HepG2 (cell line): Measurements from ENCODE around the gene GZMA. TPM values are rescaled to one million over a fixed set of nuclear protein-coding genes. Genes with fewer than 3 reads are reported as not detected.

Experiments used
- ATAC-seq: fragments of 200-7000 bp; cut with Tn5 transposase; 3 replicates; pipeline ENCODE4 v1.9.1; 2020; ENCODE audit warnings: mild to moderate bottlenecking, moderate library complexity
- BruUV-seq: library from RNA; stranded (reverse); fragments of 400-500 nt; replicated peaks from 2 replicates; lab custom pipeline; 2021; lab: Mats Ljungman, UMichigan
- CTCF ChIA-PET: fragments of 300-600 bp; formaldehyde crosslinking; extraction: SDS; loops from one replicate; lab custom pipeline; 2021; ENCODE audit warnings: low total read pairs, inconsistent platforms, low intra/inter-chr PET ratio; lab: Yijun Ruan, JAX
- POLR2A ChIA-PET: fragments of 350-600 bp; sonication (Branson Sonifier 250); formaldehyde crosslinking; loops from one replicate; lab custom pipeline; 2020; ENCODE audit warnings: antibody characterized with exemption, inconsistent platforms; lab: Yijun Ruan, JAX
- DNase-seq: peaks from one replicate; pipeline ENCODE4 v3.0.0-alpha.2; 2015; ENCODE audit warnings: low spot score
- FAIRE-seq: peaks from 3 replicates; lab custom pipeline; 2011; peaks lifted over from hg19 to GRCh38; lab: Jason Lieb, UNC
- H2AFZ ChIP-seq: one replicate; pipeline ENCODE4 v1.6.1; 2011; ENCODE audit warnings: low read length, inconsistent platforms
- H3K27ac ChIP-seq: fragments of 300-600 bp; 3 replicates; pipeline ENCODE4 v1.8.0; 2011; ENCODE audit warnings: mixed run types, mild to moderate bottlenecking, mixed read lengths, low read length, inconsistent platforms; ENCODE audit not compliant: insufficient read depth; ENCODE audit errors: extremely low read length
- H3K27me3 ChIP-seq, 2 experiments: fragments of 200-600 bp in 1 of 2; 2 replicates in 1 of 2; 3 replicates in 1 of 2; pipeline versions ENCODE4 v1.6.0 to v1.8.0; 2011; ENCODE audit warnings: low read length in 2 of 2, mild to moderate bottlenecking in 2 of 2, moderate library complexity in 2 of 2, inconsistent platforms in 1 of 2; ENCODE audit not compliant: insufficient read depth in 2 of 2, control insufficient read depth in 1 of 2
- H3K36me3 ChIP-seq, 2 experiments: fragments of 200-600 bp in 1 of 2; replicated peaks in 1 of 2; 2 replicates in 1 of 2; 3 replicates in 1 of 2; pipeline versions ENCODE4 v1.5.1 to v1.8.0; 2011; ENCODE audit warnings: low read length in 2 of 2, inconsistent platforms in 1 of 2; ENCODE audit not compliant: insufficient read depth in 2 of 2, control insufficient read depth in 1 of 2
- H3K4me1 ChIP-seq: 2 replicates; pipeline ENCODE4 v1.5.1; 2012; ENCODE audit warnings: low read length, inconsistent platforms; ENCODE audit not compliant: insufficient read depth
- H3K4me2 ChIP-seq: 2 replicates; pipeline ENCODE4 v1.6.0; 2011; ENCODE audit warnings: low read depth, low read length, inconsistent platforms
- H3K4me3 ChIP-seq, 3 experiments: fragments of 200-600 bp in 1 of 3; sonication (generic), shearing (Covaris generic) in 1 of 3; replicated peaks in 1 of 3; 2 replicates each; pipeline ENCODE4 v1.5.1; 2011 to 2016; ENCODE audit warnings: low read length in 3 of 3, inconsistent platforms in 2 of 3, low read depth in 2 of 3, mild to moderate bottlenecking in 2 of 3, control low read depth in 1 of 3, mixed read lengths in 1 of 3; ENCODE audit not compliant: insufficient read depth in 1 of 3
- H3K79me2 ChIP-seq: one replicate; pipeline ENCODE4 v1.6.1; 2011; ENCODE audit warnings: low read length, inconsistent platforms; ENCODE audit not compliant: insufficient read depth
- H3K9ac ChIP-seq: 2 replicates; pipeline ENCODE4 v1.6.0; 2011; ENCODE audit warnings: mild to moderate bottlenecking, low read depth, low read length, inconsistent platforms; ENCODE audit not compliant: insufficient read depth
- H3K9me3 ChIP-seq: 2 replicates; pipeline ENCODE4 v1.5.1; 2012; ENCODE audit warnings: mild to moderate bottlenecking, low read length
- H4K20me1 ChIP-seq: 2 replicates; pipeline ENCODE4 v1.6.0; 2011; ENCODE audit warnings: inconsistent platforms, mild to moderate bottlenecking, low read length, moderate library complexity; ENCODE audit not compliant: insufficient read depth
- KLF16 ChIP-seq, 2 experiments: sonication (generic) in 1 of 2; formaldehyde crosslinking in 1 of 2; IDR thresholded peaks; 2 replicates each; pipeline versions ENCODE4 v1.6.1 to v1.8.0; 2016 to 2023; ENCODE audit warnings: missing genetic modification reagents in 2 of 2, missing compliant biosample characterization in 1 of 2
- MED1 ChIP-seq: sonication (generic); formaldehyde crosslinking; IDR thresholded peaks from 2 replicates; pipeline ENCODE4 v1.4.0; 2020; ENCODE audit warnings: missing genetic modification reagents
- NR2F1 ChIP-seq, 2 experiments: fragments of 450-650 bp in 1 of 2; formaldehyde crosslinking in 1 of 2; IDR thresholded peaks; 2 replicates each; pipeline versions ENCODE4 v1.5.0 to v1.6.1; 2016 to 2020; ENCODE audit warnings: mild to moderate bottlenecking in 1 of 2, missing compliant biosample characterization in 1 of 2, missing genetic modification reagents in 1 of 2, moderate library complexity in 1 of 2
- TMF1 ChIP-seq: sonication (generic); formaldehyde crosslinking; IDR thresholded peaks from 2 replicates; pipeline ENCODE4 v1.8.1; 2022; ENCODE audit warnings: low read depth, missing genetic modification reagents
- ZNF382 ChIP-seq: sonication (generic); formaldehyde crosslinking; IDR thresholded peaks from 2 replicates; pipeline ENCODE4 v1.5.0; 2020; ENCODE audit warnings: missing genetic modification reagents, mild to moderate bottlenecking, borderline replicate concordance
- ZNF569 ChIP-seq: sonication (generic); formaldehyde crosslinking; IDR thresholded peaks from 2 replicates; pipeline ENCODE4 v1.5.0; 2020; ENCODE audit warnings: mild to moderate bottlenecking, missing genetic modification reagents, moderate library complexity, borderline replicate concordance
- WGBS: methylation state at CpG from one replicate; pipeline ENCODE4 v1.1.6; 2017; ENCODE audit warnings: low lambda C conversion rate; 5-methylcytosine and 5-hydroxymethylcytosine counted together
- in situ Hi-C: cut with HindIII; loops from 2 replicates; pipeline ENCODE4 v1.10.0; 2017; ENCODE audit warnings: low pct_unique_long_range_greater_than_20kb; ENCODE audit not compliant: extremely low pct_ligation_motif_present
- intact Hi-C: fragments of 100-400 bp; cut with micrococcal nuclease; formaldehyde crosslinking; loops from one replicate; pipeline ENCODE4 v1.10.0; 2022; ENCODE audit not compliant: unreplicated experiment
- polyA plus RNA-seq, 8 experiments: library from polyadenylated mRNA; depleted of rRNA in 3 of 8; stranded (reverse) in 7 of 8; unstranded in 1 of 8; fragments of >200 nt; fragmentation: Illumina TruSeq in 4 of 8; extraction: Trizol in 4 of 8; gene quantifications; 2 replicates each; pipeline versions ENCODE4 v1.2.1 to v1.2.3, GENCODE V29; 2011 to 2016; ENCODE audit warnings: low read depth in 4 of 8, missing spikeins in 1 of 8, mixed read lengths in 1 of 8; ENCODE audit not compliant: insufficient read depth in 1 of 8
- total RNA-seq, 5 experiments: library from RNA; depleted of rRNA; stranded (reverse); fragments of >200 nt; fragmentation: Illumina TruSeq; extraction: Trizol; gene quantifications; 2 replicates each; pipeline ENCODE4 v1.2.3, GENCODE V29; 2016; ENCODE audit warnings: low read depth in 1 of 5
- TF ChIP-seq, protein P1 (sequence below): sonication (generic); formaldehyde crosslinking; IDR thresholded peaks from 2 replicates; pipeline ENCODE4 v1.8.0; 2022; ENCODE audit warnings: mild to moderate bottlenecking, missing genetic modification reagents, moderate library complexity
- TF ChIP-seq, protein P2 (sequence below): sonication (generic); formaldehyde crosslinking; IDR thresholded peaks from 2 replicates; pipeline ENCODE4 v1.5.0; 2020; ENCODE audit warnings: mild to moderate bottlenecking, missing genetic modification reagents
- TF ChIP-seq, protein P3 (sequence below), 2 experiments: IDR thresholded peaks; 2 replicates each; pipeline ENCODE4 v1.6.1; 2011 to 2012; ENCODE audit warnings: low read length in 2 of 2, borderline replicate concordance in 1 of 2, low read depth in 1 of 2, mild to moderate bottlenecking in 1 of 2, moderate library complexity in 1 of 2

Gene GZMA
- total and polyA plus RNA-seq, 2 of the 13 experiments (the other 11 are each of a cell fraction or from before 2014, with no cell fraction given) = not detected

DNA sequence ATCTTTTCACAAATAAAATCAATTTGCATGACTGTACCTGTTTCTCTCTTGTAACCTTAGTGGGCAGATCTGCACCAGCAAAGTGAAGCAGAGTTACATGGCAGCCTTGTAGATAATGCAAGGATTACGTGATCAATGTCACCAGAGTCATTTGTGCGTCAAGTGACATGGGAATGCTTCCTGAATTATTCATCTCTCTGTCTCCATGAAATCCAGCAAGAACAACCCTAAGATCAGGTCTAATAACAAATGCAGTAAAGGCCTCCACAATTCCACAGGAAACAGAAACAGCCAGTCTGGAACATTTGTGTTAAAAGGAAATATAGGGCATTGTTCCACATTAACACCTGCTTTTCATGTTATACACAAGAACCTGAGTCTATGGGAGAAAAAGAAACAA is 7.8 kb downstream of the GZMA start:
- CTCF ChIA-PET = no interaction called here
- no peak overlapping the region for H3K27ac ChIP-seq
- ATAC-seq = no peak
- H3K4me3 ChIP-seq = no peak overlapping the region
- no peak overlapping the region for H2AFZ ChIP-seq
- BruUV-seq = no TSS peak
- no peak overlapping the region for H3K4me2 ChIP-seq
- no peaks in the 10 kb centered on the region for H3K9me3 ChIP-seq
- FAIRE-seq = no peak
- H3K4me1 ChIP-seq = no peaks in the 10 kb centered on the region
- H3K27me3 ChIP-seq = 0 out of 5 replicates have a peak, but pooled peaks cover 0 to 1% of the 10 kb centered on the region in 2 experiments
- no peaks in the 10 kb centered on the region for H3K79me2 ChIP-seq
- DNase-seq = no peak
- TF ChIP-seq, protein P1, sequence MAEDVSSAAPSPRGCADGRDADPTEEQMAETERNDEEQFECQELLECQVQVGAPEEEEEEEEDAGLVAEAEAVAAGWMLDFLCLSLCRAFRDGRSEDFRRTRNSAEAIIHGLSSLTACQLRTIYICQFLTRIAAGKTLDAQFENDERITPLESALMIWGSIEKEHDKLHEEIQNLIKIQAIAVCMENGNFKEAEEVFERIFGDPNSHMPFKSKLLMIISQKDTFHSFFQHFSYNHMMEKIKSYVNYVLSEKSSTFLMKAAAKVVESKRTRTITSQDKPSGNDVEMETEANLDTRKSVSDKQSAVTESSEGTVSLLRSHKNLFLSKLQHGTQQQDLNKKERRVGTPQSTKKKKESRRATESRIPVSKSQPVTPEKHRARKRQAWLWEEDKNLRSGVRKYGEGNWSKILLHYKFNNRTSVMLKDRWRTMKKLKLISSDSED = no peak
- no peak for TF ChIP-seq NR2F1 (CRISPR knock-in tag; IDR thresholded peaks at IDR 0.05)
- no peak for TF ChIP-seq ZNF569 (CRISPR knock-in tag)
- no peak for TF ChIP-seq MED1
- TF ChIP-seq, protein P2, sequence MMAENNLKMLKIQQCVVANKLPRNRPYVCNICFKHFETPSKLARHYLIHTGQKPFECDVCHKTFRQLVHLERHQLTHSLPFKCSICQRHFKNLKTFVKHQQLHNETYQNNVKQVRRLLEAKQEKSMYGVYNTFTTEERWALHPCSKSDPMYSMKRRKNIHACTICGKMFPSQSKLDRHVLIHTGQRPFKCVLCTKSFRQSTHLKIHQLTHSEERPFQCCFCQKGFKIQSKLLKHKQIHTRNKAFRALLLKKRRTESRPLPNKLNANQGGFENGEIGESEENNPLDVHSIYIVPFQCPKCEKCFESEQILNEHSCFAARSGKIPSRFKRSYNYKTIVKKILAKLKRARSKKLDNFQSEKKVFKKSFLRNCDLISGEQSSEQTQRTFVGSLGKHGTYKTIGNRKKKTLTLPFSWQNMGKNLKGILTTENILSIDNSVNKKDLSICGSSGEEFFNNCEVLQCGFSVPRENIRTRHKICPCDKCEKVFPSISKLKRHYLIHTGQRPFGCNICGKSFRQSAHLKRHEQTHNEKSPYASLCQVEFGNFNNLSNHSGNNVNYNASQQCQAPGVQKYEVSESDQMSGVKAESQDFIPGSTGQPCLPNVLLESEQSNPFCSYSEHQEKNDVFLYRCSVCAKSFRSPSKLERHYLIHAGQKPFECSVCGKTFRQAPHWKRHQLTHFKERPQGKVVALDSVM (CRISPR knock-in tag) = no peak
- TF ChIP-seq, protein P3, sequence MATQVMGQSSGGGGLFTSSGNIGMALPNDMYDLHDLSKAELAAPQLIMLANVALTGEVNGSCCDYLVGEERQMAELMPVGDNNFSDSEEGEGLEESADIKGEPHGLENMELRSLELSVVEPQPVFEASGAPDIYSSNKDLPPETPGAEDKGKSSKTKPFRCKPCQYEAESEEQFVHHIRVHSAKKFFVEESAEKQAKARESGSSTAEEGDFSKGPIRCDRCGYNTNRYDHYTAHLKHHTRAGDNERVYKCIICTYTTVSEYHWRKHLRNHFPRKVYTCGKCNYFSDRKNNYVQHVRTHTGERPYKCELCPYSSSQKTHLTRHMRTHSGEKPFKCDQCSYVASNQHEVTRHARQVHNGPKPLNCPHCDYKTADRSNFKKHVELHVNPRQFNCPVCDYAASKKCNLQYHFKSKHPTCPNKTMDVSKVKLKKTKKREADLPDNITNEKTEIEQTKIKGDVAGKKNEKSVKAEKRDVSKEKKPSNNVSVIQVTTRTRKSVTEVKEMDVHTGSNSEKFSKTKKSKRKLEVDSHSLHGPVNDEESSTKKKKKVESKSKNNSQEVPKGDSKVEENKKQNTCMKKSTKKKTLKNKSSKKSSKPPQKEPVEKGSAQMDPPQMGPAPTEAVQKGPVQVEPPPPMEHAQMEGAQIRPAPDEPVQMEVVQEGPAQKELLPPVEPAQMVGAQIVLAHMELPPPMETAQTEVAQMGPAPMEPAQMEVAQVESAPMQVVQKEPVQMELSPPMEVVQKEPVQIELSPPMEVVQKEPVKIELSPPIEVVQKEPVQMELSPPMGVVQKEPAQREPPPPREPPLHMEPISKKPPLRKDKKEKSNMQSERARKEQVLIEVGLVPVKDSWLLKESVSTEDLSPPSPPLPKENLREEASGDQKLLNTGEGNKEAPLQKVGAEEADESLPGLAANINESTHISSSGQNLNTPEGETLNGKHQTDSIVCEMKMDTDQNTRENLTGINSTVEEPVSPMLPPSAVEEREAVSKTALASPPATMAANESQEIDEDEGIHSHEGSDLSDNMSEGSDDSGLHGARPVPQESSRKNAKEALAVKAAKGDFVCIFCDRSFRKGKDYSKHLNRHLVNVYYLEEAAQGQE (IDR thresholded peaks at IDR 0.05; ENCODE audit: borderline replicate concordance in 1 of 2, low read depth in 1 of 2, low read length in 2 of 2) = no peak
- TF ChIP-seq TMF1 (CRISPR knock-in tag) = no peak
- no peak for TF ChIP-seq KLF16 (CRISPR knock-in tag; IDR thresholded peaks at IDR 0.05)
- TF ChIP-seq ZNF382 (CRISPR knock-in tag) = no peak
- intact Hi-C loops (loop anchor here (5.0 kb wide), 1 partner anchor 48 kb away; no protein-coding TSS in a partner anchor), in situ Hi-C loops (no loop called here)
- no peaks in the 10 kb centered on the region for H4K20me1 ChIP-seq
- POLR2A ChIA-PET = no interaction called here
- no peak overlapping the region for H3K9ac ChIP-seq
- 3% methylated on average over 2 of the region's 2 CpGs for WGBS
- no peaks in the 10 kb centered on the region for H3K36me3 ChIP-seq
